ENCODE results near the gene ATP10B. TPM values are rescaled to one million over a fixed set of nuclear protein-coding genes. Genes with fewer than 3 reads are reported as not detected.

The ATP10B gene
- total RNA-seq, 2 experiments from 2014 or later = not detected

DNA sequence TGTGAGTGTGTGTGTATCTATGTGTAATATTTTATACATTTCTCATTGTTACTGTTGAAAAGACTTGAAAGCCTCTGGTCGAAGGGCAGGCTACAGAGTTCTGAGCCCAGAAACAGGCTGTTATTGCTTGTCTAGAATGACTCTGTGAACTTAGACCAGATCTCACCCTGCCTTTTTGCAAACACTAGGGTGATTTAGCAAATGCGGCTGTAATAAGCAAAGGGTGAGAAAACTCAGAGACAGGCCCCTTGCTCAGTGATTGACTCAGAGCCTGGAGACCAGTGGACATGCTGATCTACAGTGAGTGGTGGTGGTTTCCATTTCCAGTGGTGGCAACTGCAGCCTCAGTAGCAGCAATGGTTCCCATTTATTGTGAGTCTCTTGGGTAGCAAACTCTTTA lies 183.7 kb downstream of the ATP10B start:
- Histone ChIP-seq H3K4me1 (ENCODE audit: insufficient read depth, low read length, poor library complexity, severe bottlenecking) (no peaks in the 10 kb centered on the region), H4K20me1 (ENCODE audit: insufficient read depth, low read length) (no peaks in the 10 kb centered on the region), H3K4me2 (ENCODE audit: low read length) (no peak overlapping the region), H3K9me3 (ENCODE audit: low read length) (no peaks in the 10 kb centered on the region), H3K9me2 (ENCODE audit: insufficient read depth, low read length) (no peaks in the 10 kb centered on the region), H3K36me3 (ENCODE audit: insufficient read depth, low read length) (no peaks in the 10 kb centered on the region), H3K79me2 (ENCODE audit: insufficient read depth, low read depth, low read length) (no peaks in the 10 kb centered on the region), H3K27ac (ENCODE audit: low read depth, low read length, poor library complexity, severe bottlenecking) (no peak overlapping the region), H3K4me3 (ENCODE audit: low read depth, low read length, poor library complexity, severe bottlenecking) (no peak overlapping the region), H2AFZ (ENCODE audit: low read length) (no peak overlapping the region)
- CTCF ChIA-PET (ENCODE audit: unreplicated experiment) = no interaction called here
- BruUV-seq (replicated peaks) = no TSS peak
- TF ChIP-seq EZH2phosphoT487 (IDR thresholded peaks at IDR 0.05; ENCODE audit: borderline replicate concordance, low read depth, low read length) = no peak
- TF ChIP-seq, protein P1, sequence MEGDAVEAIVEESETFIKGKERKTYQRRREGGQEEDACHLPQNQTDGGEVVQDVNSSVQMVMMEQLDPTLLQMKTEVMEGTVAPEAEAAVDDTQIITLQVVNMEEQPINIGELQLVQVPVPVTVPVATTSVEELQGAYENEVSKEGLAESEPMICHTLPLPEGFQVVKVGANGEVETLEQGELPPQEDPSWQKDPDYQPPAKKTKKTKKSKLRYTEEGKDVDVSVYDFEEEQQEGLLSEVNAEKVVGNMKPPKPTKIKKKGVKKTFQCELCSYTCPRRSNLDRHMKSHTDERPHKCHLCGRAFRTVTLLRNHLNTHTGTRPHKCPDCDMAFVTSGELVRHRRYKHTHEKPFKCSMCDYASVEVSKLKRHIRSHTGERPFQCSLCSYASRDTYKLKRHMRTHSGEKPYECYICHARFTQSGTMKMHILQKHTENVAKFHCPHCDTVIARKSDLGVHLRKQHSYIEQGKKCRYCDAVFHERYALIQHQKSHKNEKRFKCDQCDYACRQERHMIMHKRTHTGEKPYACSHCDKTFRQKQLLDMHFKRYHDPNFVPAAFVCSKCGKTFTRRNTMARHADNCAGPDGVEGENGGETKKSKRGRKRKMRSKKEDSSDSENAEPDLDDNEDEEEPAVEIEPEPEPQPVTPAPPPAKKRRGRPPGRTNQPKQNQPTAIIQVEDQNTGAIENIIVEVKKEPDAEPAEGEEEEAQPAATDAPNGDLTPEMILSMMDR (conservative IDR thresholded peaks at IDR 0.05; ENCODE audit: low read length) = no peak
- POLR2A ChIA-PET = no interaction called here
- intact Hi-C loops (cut with micrococcal nuclease; ENCODE audit: unreplicated experiment) = no loop called here
- DNase-seq (ENCODE audit: low spot score) = no peak

DNA sequence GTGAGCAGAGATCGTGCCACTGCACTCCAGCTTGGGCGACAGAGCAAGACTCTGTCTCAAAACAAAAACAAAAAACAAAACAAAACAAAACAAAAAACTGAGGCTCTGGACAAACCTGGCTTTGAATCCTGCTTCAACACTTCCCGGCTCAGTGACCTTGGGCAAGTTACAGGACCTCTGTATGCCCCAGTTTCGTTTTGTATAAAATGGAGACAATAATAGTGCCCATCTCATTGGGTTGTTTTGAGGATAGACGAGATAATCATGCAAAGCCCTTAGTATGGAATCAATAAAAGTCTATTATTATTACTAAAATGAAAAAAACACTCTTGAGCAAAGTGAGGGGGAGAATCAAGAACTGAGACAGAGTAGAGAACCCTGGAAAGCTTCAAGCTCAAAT lies 184.9 kb downstream of the ATP10B start:
- H3K9me3 ChIP-seq (ENCODE audit: low read length) = no peaks in the 10 kb centered on the region
- no peak overlapping the region for H3K4me3 ChIP-seq (ENCODE audit: low read depth, low read length, poor library complexity, severe bottlenecking)
- TF ChIP-seq, protein P1 (conservative IDR thresholded peaks at IDR 0.05; ENCODE audit: low read length) = no peak
- no peak for TF ChIP-seq EZH2phosphoT487 (IDR thresholded peaks at IDR 0.05; ENCODE audit: borderline replicate concordance, low read depth, low read length)
- no peak overlapping the region for H3K27ac ChIP-seq (ENCODE audit: low read depth, low read length, poor library complexity, severe bottlenecking)
- no peaks in the 10 kb centered on the region for H3K9me2 ChIP-seq (ENCODE audit: insufficient read depth, low read length)
- H4K20me1 ChIP-seq (ENCODE audit: insufficient read depth, low read length) = no peaks in the 10 kb centered on the region
- H2AFZ ChIP-seq (ENCODE audit: low read length) = no peak overlapping the region
- H3K36me3 ChIP-seq (ENCODE audit: insufficient read depth, low read length) = no peaks in the 10 kb centered on the region
- POLR2A ChIA-PET = interaction anchor here (0.5 kb wide), 1 partner anchor 456 kb away, joined by 3 read pairs; no protein-coding TSS in a partner anchor
- no peaks in the 10 kb centered on the region for H3K4me1 ChIP-seq (ENCODE audit: insufficient read depth, low read length, poor library complexity, severe bottlenecking)
- H3K79me2 ChIP-seq (ENCODE audit: insufficient read depth, low read depth, low read length) = no peaks in the 10 kb centered on the region
- no TSS peak for BruUV-seq (replicated peaks)
- intact Hi-C loops (cut with micrococcal nuclease; ENCODE audit: unreplicated experiment) = no loop called here
- no peak for DNase-seq (ENCODE audit: low spot score)
- H3K4me2 ChIP-seq (ENCODE audit: low read length) = no peak overlapping the region
- CTCF ChIA-PET (ENCODE audit: unreplicated experiment) = no interaction called here

DNA sequence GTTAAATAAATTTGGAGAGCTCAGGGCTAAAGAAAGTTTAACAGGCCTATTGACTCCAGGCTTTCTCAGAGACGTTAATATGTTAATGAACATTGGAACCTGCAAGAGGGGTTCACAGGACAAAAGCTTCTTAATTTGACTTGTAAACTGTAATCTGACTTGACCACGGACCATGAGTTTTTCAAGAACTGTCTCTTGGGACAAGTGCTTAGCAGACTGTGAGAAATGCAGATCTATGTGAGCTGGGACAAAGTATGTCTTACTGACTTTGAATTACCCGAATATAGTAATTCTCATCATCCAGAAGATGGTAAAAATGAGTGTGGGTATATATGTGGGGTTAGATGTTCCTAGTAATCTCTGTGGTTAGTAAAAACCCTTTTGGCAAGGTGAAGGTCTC lies 186.6 kb downstream of the ATP10B start:
- TF ChIP-seq, protein P1 (conservative IDR thresholded peaks at IDR 0.05; ENCODE audit: low read length) = no peak
- no peak for TF ChIP-seq EZH2phosphoT487 (IDR thresholded peaks at IDR 0.05; ENCODE audit: borderline replicate concordance, low read depth, low read length)
- H3K4me2 ChIP-seq (ENCODE audit: low read length) = no peak overlapping the region
- DNase-seq (ENCODE audit: low spot score) = no peak
- no peak overlapping the region for H3K27ac ChIP-seq (ENCODE audit: low read depth, low read length, poor library complexity, severe bottlenecking)
- H3K79me2 ChIP-seq (ENCODE audit: insufficient read depth, low read depth, low read length) = no peaks in the 10 kb centered on the region
- ChIA-PET CTCF (ENCODE audit: unreplicated experiment) (no interaction called here), POLR2A (no interaction called here)
- H3K9me3 ChIP-seq (ENCODE audit: low read length) = no peaks in the 10 kb centered on the region
- no peaks in the 10 kb centered on the region for H4K20me1 ChIP-seq (ENCODE audit: insufficient read depth, low read length)
- no peaks in the 10 kb centered on the region for H3K9me2 ChIP-seq (ENCODE audit: insufficient read depth, low read length)
- H2AFZ ChIP-seq (ENCODE audit: low read length) = no peak overlapping the region
- no TSS peak for BruUV-seq (replicated peaks)
- no peak overlapping the region for H3K4me3 ChIP-seq (ENCODE audit: low read depth, low read length, poor library complexity, severe bottlenecking)
- intact Hi-C loops (cut with micrococcal nuclease; ENCODE audit: unreplicated experiment) = no loop called here
- no peaks in the 10 kb centered on the region for H3K36me3 ChIP-seq (ENCODE audit: insufficient read depth, low read length)
- no peaks in the 10 kb centered on the region for H3K4me1 ChIP-seq (ENCODE audit: insufficient read depth, low read length, poor library complexity, severe bottlenecking)
